Body of pancreas (tissue), 4 donors: ENCODE data around the gene IKZF2. TPM values are rescaled to one million over a fixed set of nuclear protein-coding genes. Genes with fewer than 3 reads are reported as not detected.

ENCODE experiments used
- ATAC-seq: fragments of 150-250 bp; one replicate; pipeline ENCODE4 v1.9.1; 2016
- DNase-seq, 4 donors: peaks; one replicate each; pipeline ENCODE4 v3.0.0-alpha.2; 2019
- H3K27ac ChIP-seq, 4 donors: fragments of 200-600 bp; sonication (generic); 1 replicate in 3 of 4; 2 replicates in 1 of 4; pipeline versions ENCODE4 v1.5.1 to v1.6.1; 2016 to 2019; ENCODE audit warnings: mild to moderate bottlenecking in 1 of 4, mixed read lengths in 1 of 4, moderate library complexity in 1 of 4
- H3K27me3 ChIP-seq, 2 donors: fragments of 200-600 bp; sonication (generic); one replicate each; pipeline ENCODE4 v1.6.0; 2016; ENCODE audit warnings: mild to moderate bottlenecking in 1 of 2
- H3K36me3 ChIP-seq, 2 donors: fragments of 200-600 bp; sonication (generic); replicated peaks in 1 of 2; 2 replicates each; pipeline ENCODE4 v1.5.1; 2016; ENCODE audit warnings: low read depth in 2 of 2; ENCODE audit not compliant: insufficient read depth in 1 of 2
- H3K4me1 ChIP-seq: fragments of 200-600 bp; sonication (generic); one replicate; pipeline ENCODE4 v1.6.0; 2016
- H3K4me3 ChIP-seq, 2 donors: fragments of 200-600 bp; sonication (generic); 1 replicate in 1 of 2; 2 replicates in 1 of 2; pipeline ENCODE4 v1.5.1; 2016 to 2019
- H3K9me3 ChIP-seq, 3 donors: fragments of 200-600 bp; sonication (generic); 1 replicate in 2 of 3; 2 replicates in 1 of 3; pipeline ENCODE4 v1.5.1; 2016
- POLR2A ChIP-seq, 3 donors: fragments of 450-650 bp; IDR thresholded peaks; one replicate each; pipeline ENCODE4 v1.6.1; 2016; ENCODE audit warnings: antibody characterized with exemption in 3 of 3, mild to moderate bottlenecking in 2 of 3
- WGBS, 2 donors: methylation state at CpG; one replicate each; pipeline ENCODE4 v1.1.5; 2017; 5-methylcytosine and 5-hydroxymethylcytosine counted together
- intact Hi-C: fragments of 100-400 bp; cut with DNase I; formaldehyde crosslinking; loops from one replicate; pipeline ENCODE4 v1.15.1; 2023
- total RNA-seq, 2 donors: library from RNA; depleted of rRNA; stranded (reverse); fragments of >200 nt; gene quantifications; one replicate each; pipeline ENCODE4 v1.1.0, GENCODE V29; 2016
- TF ChIP-seq, protein P1 (sequence below), 7 experiments: fragments of 450-650 bp in 4 of 7; fragments of 200-600 bp in 3 of 7; sonication (generic) in 3 of 7; IDR thresholded peaks; one replicate each; pipeline ENCODE4 v1.5.1; 2016 to 2019; ENCODE audit warnings: antibody characterized with exemption in 7 of 7

Gene IKZF2
- total RNA-seq, 2 donors from 2014 or later, result 1.3 to 3.9 TPM

DNA sequence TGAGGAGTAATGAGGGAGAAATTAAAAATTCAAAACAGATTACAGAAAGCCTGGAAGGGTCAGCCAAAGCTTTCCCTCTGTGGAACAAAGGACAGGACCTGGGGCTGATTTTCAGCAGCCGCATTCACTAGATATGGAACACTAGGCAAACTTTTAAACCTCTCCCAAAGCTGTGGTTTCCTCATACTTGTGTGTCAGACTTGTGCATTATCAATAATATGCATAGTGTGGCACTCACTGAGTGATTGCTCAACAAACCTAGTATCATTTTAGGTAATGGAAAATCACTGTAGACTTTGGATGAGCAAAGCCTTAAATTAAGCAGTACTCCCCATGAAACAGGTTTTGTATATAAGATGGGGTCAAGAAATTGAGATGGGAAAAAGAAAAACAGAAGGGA, 26.3 kb upstream of the IKZF2 start:
- DNase-seq (no peak), ATAC-seq (no peak)
- Histone ChIP-seq H3K4me1 (no peaks in the 10 kb centered on the region), H3K4me3 (no peak overlapping the region), H3K9me3 (no peaks in the 10 kb centered on the region), H3K36me3 (no peaks in the 10 kb centered on the region), H3K27ac (no peak overlapping the region), H3K27me3 (no peaks in the 10 kb centered on the region)
- TF ChIP-seq, protein P1, sequence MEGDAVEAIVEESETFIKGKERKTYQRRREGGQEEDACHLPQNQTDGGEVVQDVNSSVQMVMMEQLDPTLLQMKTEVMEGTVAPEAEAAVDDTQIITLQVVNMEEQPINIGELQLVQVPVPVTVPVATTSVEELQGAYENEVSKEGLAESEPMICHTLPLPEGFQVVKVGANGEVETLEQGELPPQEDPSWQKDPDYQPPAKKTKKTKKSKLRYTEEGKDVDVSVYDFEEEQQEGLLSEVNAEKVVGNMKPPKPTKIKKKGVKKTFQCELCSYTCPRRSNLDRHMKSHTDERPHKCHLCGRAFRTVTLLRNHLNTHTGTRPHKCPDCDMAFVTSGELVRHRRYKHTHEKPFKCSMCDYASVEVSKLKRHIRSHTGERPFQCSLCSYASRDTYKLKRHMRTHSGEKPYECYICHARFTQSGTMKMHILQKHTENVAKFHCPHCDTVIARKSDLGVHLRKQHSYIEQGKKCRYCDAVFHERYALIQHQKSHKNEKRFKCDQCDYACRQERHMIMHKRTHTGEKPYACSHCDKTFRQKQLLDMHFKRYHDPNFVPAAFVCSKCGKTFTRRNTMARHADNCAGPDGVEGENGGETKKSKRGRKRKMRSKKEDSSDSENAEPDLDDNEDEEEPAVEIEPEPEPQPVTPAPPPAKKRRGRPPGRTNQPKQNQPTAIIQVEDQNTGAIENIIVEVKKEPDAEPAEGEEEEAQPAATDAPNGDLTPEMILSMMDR (IDR thresholded peaks at IDR 0.05), result no peak
- TF ChIP-seq POLR2A (IDR thresholded peaks at IDR 0.05), result no peak
- 63 to 70% methylated on average over 1 of the region's 1 CpG for WGBS, 2 donors
- intact Hi-C loops, result no loop called here

DNA sequence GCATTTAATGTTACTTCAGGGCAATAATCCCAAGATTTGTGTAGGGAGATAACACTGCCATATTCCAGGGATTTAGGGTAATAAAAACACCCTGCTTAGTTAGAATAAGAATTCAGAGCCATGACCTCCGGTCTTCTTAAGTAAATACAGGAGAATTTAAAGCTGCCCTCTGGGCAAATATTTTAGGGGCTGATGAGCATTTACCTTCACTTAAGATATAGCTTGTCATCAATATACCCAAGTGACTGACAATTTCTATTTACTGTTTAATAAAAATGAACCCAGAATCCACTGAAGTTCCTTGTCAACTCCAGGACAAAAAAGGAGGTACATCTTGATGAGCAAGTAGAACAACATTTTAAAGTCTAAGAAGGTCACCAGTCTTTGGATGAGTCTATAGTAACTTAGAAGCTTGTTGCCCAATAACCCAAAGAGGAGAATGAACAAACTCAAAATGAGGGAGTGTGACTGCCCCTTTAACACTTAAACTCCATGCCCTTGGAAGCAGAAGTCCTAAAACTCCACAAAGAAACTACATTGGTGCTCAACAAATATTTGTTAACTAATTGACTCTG, 24.3 kb upstream of the IKZF2 start:
- H3K4me1 ChIP-seq, result no peaks in the 10 kb centered on the region
- no peak overlapping the region for H3K4me3 ChIP-seq
- H3K27ac ChIP-seq, result no peak overlapping the region
- TF ChIP-seq POLR2A (IDR thresholded peaks at IDR 0.05), result no peak
- TF ChIP-seq, protein P1 (IDR thresholded peaks at IDR 0.05), result no peak
- WGBS, 2 donors, result 51 to 71% methylated on average over 1 of the region's 1 CpG
- DNase-seq, result no peak
- H3K9me3 ChIP-seq, result no peaks in the 10 kb centered on the region
- intact Hi-C loops, result no loop called here
- no peaks in the 10 kb centered on the region for H3K36me3 ChIP-seq
- no peak for ATAC-seq
- H3K27me3 ChIP-seq, result no peaks in the 10 kb centered on the region

DNA sequence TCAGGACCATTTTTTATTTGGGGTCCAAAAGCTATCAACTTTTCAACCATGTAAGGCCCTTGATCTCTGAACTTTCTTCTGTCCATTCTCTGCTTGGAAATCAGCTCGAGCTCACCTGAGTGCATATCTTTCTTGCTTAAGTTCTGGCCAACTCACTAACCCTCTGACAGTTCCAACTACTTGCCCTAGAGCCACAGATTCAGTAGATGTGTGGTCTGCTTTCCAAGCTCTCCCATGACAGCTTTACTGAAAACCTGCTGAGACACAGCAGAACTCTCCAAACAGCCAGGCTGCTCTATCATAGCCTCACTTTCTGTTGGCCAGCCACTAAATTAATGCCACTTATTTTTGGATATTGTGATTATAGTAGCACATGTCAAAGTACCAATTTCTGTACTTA, 21.2 kb upstream of the IKZF2 start:
- H3K4me3 ChIP-seq, result no peak overlapping the region
- 25 to 33% methylated on average over 1 of the region's 1 CpG for WGBS, 2 donors
- no peaks in the 10 kb centered on the region for H3K4me1 ChIP-seq
- ATAC-seq (no peak), DNase-seq (no peak)
- intact Hi-C loops, result no loop called here
- no peaks in the 10 kb centered on the region for H3K36me3 ChIP-seq
- no peak overlapping the region for H3K27ac ChIP-seq
- H3K27me3 ChIP-seq, result no peaks in the 10 kb centered on the region
- H3K9me3 ChIP-seq, result no peaks in the 10 kb centered on the region
- TF ChIP-seq POLR2A (IDR thresholded peaks at IDR 0.05), result no peak
- TF ChIP-seq, protein P1 (IDR thresholded peaks at IDR 0.05), result no peak

DNA sequence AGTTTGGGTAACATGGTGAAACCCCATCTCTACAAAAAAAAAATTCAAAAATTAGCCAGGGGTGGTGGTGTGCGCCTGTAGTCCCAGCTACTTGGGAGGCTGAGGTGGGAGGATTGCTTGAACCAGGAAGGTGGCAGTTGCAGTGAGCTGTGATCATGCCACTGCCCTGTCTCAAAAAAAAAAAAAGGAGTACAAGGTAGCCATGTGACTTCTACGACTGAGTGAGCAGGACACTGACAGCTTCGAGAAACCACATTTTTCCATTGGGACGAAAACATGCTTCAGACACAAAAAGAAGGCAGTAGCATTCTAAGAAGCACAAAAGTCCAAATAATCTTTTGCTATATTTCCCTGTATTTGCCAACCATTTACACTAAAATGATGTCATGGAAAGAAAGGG, 19.7 kb upstream of the IKZF2 start:
- WGBS, 2 donors, result 88 to 90% methylated on average over 4 of the region's 4 CpGs

More for the DNA sequence above, 19.7 kb upstream of the IKZF2 start:
- Histone ChIP-seq H3K27me3 (no peaks in the 10 kb centered on the region), H3K4me3 (no peak overlapping the region), H3K4me1 (no peaks in the 10 kb centered on the region), H3K36me3 (no peaks in the 10 kb centered on the region), H3K27ac (no peak overlapping the region), H3K9me3 (no peaks in the 10 kb centered on the region)
- TF ChIP-seq POLR2A (IDR thresholded peaks at IDR 0.05), result no peak
- TF ChIP-seq, protein P1 (IDR thresholded peaks at IDR 0.05), result no peak
- ATAC-seq (no peak), DNase-seq (no peak)
- intact Hi-C loops, result no loop called here
